Activated naive CD8-positive, alpha-beta T cell treated with anti-CD3 and anti-CD28 coated beads, Interleukin-2, amount 10 ng/mL, durations not matched to agents 7 days and 5 days (primary cell): Measurements from ENCODE around the gene PHLDB2. TPM values are rescaled to one million over a fixed set of nuclear protein-coding genes. Genes with fewer than 3 reads are reported as not detected.

Experiments used
- ATAC-seq: fragments of 150-1000 bp; cut with Tn5 transposase; one replicate; pipeline ENCODE4 v1.10.0; 2021; ENCODE audit warnings: low read depth, moderate library complexity
- POLR2A ChIA-PET: fragments of 350-600 bp; sonication (Branson Sonifier 250); formaldehyde crosslinking; loops from one replicate; lab custom pipeline; 2021; ENCODE audit warnings: antibody characterized with exemption; lab: Charles Lee
- DNase-seq: peaks from one replicate; pipeline ENCODE4 v3.0.0; 2021
- H3K27ac Mint-ChIP-seq: one replicate; pipeline ENCODE4 v1.8.0; 2022; ENCODE audit warnings: mild to moderate bottlenecking, mixed read lengths
- H3K27me3 Mint-ChIP-seq: one replicate; pipeline ENCODE4 v1.8.0; 2022; ENCODE audit warnings: mild to moderate bottlenecking, moderate library complexity, mixed read lengths
- H3K36me3 Mint-ChIP-seq: one replicate; pipeline ENCODE4 v1.8.0; 2021; ENCODE audit warnings: mild to moderate bottlenecking, mixed read lengths
- H3K4me1 Mint-ChIP-seq: one replicate; pipeline ENCODE4 v1.8.0; 2021; ENCODE audit warnings: mixed read lengths
- H3K4me3 Mint-ChIP-seq: one replicate; pipeline ENCODE4 v1.8.0; 2022; ENCODE audit warnings: mild to moderate bottlenecking, moderate library complexity, mixed read lengths
- H3K9me3 Mint-ChIP-seq: one replicate; pipeline ENCODE4 v1.8.0; 2021; ENCODE audit warnings: mixed read lengths
- total RNA-seq, 2 experiments: library from RNA; stranded (reverse); gene quantifications; one replicate each; pipeline ENCODE4 v1.2.3, GENCODE V29; 2021

PHLDB2 gene
- total RNA-seq, 2 experiments from 2014 or later, result 5.1 TPM

DNA sequence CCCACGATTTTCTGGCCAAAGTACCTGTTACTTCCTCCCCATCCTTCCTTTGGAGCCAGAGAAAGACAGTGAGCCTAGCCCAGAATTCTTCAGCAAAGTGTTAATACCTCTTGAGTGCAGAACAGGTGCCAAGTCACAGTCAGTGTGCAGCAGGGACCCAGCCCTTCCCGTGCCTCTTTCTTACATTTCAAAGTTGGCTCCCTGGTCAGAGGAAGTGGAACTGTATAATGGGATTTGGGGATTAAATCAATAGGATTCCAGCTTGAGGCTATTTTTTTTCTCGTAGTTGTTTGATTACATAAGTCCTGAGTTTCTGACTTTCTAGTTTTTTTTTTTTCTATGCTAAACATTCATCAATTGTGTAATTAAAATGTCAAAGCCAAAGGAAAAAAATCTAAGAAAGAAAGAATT is 67.2 kb downstream of the PHLDB2 start:
- ATAC-seq (no peak), DNase-seq (no peak)
- Mint-ChIP-seq H3K27me3 (no peaks in the 10 kb centered on the region), H3K4me3 (no peak overlapping the region), H3K36me3 (no peaks in the 10 kb centered on the region), H3K27ac (no peak overlapping the region), H3K4me1 (no peaks in the 10 kb centered on the region), H3K9me3 (no peaks in the 10 kb centered on the region)
- POLR2A ChIA-PET, result no interaction called here

DNA sequence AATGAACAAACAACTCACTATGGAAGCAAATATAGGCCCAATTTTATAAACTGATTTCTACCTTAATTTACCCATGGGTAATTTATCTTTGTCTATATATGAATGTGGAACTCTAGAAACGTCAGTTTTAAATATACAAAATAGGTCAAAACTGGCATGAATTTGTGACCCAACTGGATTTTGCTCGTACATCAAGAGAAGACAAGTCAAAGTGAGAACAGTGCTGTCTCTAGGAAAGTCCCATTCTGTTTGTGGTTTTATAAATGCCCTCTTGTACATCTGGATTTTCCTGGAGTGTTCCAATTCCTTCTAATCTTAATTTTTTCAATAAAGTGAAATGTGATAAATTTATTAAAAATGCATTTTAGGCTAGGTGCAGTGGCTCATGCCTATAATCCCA is 69.5 kb downstream of the PHLDB2 start:
- no peak overlapping the region for H3K27ac Mint-ChIP-seq
- H3K36me3 Mint-ChIP-seq, result no peaks in the 10 kb centered on the region
- DNase-seq, result no peak
- no peak overlapping the region for H3K4me3 Mint-ChIP-seq
- no peak for ATAC-seq
- peaks cover 3% of the 10 kb centered on the region for H3K27me3 Mint-ChIP-seq
- no peaks in the 10 kb centered on the region for H3K4me1 Mint-ChIP-seq
- no peaks in the 10 kb centered on the region for H3K9me3 Mint-ChIP-seq
- POLR2A ChIA-PET, result no interaction called here

DNA sequence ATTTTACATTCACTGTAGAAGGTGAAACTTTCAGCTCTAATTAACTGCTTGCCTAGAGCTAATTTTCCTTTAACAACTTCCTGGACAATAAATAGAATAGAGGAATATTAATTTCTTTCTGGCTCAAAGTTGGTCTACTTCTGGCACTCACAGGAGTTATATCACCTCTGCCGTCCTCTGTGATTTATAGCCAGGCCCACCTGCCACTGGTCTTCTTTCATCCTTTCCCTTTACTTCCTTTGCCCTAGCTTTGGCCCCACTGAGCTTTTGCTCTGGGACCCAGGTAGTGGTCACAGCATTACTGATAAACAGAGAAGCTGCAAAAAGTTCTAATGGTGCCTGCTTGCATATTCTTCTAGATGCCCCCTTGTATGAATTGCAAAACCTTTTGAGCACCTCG is 70.4 kb downstream of the PHLDB2 start:
- H3K27me3 Mint-ChIP-seq, result peaks cover 3% of the 10 kb centered on the region
- no peaks in the 10 kb centered on the region for H3K9me3 Mint-ChIP-seq
- no peak overlapping the region for H3K27ac Mint-ChIP-seq
- H3K4me1 Mint-ChIP-seq, result no peaks in the 10 kb centered on the region
- POLR2A ChIA-PET, result no interaction called here
- no peak overlapping the region for H3K4me3 Mint-ChIP-seq
- DNase-seq (no peak), ATAC-seq (no peak)
- no peaks in the 10 kb centered on the region for H3K36me3 Mint-ChIP-seq

DNA sequence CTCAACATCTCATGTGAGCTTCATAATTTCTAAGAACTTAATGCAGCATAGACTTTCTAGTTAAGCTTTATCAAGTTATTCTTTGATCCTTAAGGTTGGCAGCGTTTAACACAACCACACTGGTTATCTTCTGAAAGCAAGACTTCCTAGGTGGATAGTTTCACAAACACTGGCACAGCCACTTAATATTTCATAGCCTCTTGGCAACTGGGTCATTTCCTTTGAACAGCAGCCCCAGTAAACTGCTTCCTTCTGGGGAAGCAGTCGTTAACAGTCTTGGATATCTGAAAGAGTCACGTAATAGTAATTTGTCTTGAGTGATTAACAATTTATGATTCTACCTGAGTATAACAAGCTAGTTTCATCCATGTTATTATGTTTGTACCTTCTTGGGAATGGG is 73.9 kb downstream of the PHLDB2 start:
- H3K4me1 Mint-ChIP-seq, result no peaks in the 10 kb centered on the region
- H3K27me3 Mint-ChIP-seq, result peaks cover 3% of the 10 kb centered on the region
- H3K9me3 Mint-ChIP-seq, result no peaks in the 10 kb centered on the region
- H3K4me3 Mint-ChIP-seq, result no peak overlapping the region
- no peak for DNase-seq
- ATAC-seq, result no peak
- no peaks in the 10 kb centered on the region for H3K36me3 Mint-ChIP-seq
- no peak overlapping the region for H3K27ac Mint-ChIP-seq
- POLR2A ChIA-PET, result no interaction called here

DNA sequence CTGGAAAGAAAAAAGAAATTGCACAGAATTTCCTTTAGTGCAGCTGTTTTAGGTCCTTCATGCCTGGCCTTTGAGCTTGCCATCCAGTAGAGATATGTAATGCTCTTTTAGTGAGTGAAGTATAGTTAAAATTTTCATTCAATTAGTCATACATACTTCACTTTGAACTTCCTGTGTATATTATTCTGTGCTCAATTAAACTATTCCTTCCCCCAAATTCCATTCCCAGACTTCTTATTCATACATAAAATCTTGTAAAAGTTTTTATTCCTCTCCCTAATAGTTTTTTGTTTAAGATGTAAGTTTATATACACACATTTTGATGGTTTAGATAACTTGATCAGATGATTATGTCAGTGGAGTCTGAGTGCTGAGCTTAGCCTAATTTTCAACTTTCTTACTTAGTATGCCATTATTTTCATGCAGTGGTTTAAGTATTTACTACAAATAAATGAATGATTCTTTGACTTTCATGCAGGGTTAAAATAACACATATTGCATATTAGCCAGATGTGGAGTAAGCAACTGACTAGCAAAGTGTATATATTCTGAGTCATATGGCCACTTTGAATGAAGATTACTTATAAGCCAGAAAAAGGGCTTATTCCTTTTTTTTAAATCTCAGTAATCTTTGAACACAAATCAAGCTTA is 77.3 kb downstream of the PHLDB2 start:
- Mint-ChIP-seq H3K9me3 (no peaks in the 10 kb centered on the region), H3K4me3 (no peak overlapping the region), H3K27me3 (peaks cover 3% of the 10 kb centered on the region), H3K4me1 (no peaks in the 10 kb centered on the region), H3K36me3 (no peaks in the 10 kb centered on the region), H3K27ac (no peak overlapping the region)
- no peak for DNase-seq
- no peak for ATAC-seq
- POLR2A ChIA-PET, result no interaction called here

DNA sequence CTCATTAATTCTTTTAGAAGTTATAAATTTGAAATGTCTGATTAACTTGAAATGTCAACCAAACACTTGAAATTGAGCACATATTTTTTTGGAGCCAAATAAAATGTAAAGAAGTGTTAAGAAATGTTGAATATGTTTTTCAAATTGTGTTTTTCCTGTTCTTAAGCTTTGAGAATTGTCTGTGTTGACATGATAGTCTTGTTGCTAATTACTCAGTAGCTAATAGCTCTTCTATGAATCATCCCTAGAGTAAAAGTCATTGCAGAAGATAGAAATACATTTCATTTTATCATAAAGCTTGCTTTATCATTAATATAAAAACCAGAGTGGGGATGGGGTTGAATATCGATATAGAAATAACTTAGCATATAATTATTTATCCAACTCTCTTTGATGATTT is 77.9 kb downstream of the PHLDB2 start:
- H3K9me3 Mint-ChIP-seq, result no peaks in the 10 kb centered on the region
- H3K36me3 Mint-ChIP-seq, result no peaks in the 10 kb centered on the region
- no peaks in the 10 kb centered on the region for H3K4me1 Mint-ChIP-seq
- POLR2A ChIA-PET, result no interaction called here
- peaks cover 3% of the 10 kb centered on the region for H3K27me3 Mint-ChIP-seq
- ATAC-seq, result no peak
- no peak overlapping the region for H3K4me3 Mint-ChIP-seq
- no peak for DNase-seq
- no peak overlapping the region for H3K27ac Mint-ChIP-seq

DNA sequence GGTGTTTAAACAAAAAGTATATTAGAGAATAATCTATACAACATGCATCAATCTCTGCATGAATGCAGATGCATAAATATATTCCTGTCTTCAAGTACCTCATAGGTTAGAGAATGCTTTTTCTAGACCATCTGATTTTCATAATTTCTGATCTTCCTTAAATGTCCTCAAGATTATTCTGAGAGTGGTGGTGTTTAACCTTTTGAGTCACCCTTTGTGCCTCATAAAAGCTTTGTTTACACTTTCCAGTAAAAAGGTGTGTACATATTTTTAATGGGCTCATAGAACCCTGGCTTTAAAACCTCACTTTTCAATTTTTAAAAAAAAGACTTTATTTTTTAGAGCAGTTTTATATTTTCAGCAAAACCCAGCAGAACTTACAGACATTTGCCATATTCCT is 78.8 kb downstream of the PHLDB2 start:
- no peaks in the 10 kb centered on the region for H3K4me1 Mint-ChIP-seq
- ATAC-seq (no peak), DNase-seq (no peak)
- no peak overlapping the region for H3K4me3 Mint-ChIP-seq
- POLR2A ChIA-PET, result no interaction called here
- H3K9me3 Mint-ChIP-seq, result no peaks in the 10 kb centered on the region
- H3K36me3 Mint-ChIP-seq, result no peaks in the 10 kb centered on the region
- no peak overlapping the region for H3K27ac Mint-ChIP-seq
- no peaks in the 10 kb centered on the region for H3K27me3 Mint-ChIP-seq

DNA sequence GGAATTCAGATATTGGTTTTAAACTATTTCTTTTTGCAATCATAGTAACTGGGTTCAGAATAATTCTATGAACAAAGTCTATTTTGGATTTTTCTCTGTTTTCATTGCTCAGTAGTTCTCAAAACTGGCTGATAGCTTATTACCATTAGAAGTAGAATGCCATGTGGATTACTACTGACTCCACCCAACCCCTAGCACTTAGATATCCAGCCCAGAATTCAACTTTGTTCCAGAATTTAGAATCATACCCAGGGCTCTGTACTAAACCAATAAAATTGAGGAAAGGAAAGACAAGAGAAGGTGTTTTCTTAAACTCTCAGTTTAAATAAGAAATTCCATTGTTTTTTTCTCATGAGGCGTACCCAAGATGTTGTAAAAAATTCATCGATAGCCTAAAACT is 80.8 kb downstream of the PHLDB2 start:
- POLR2A ChIA-PET, result no interaction called here
- no peak overlapping the region for H3K27ac Mint-ChIP-seq
- H3K27me3 Mint-ChIP-seq, result no peaks in the 10 kb centered on the region
- no peaks in the 10 kb centered on the region for H3K36me3 Mint-ChIP-seq
- no peak overlapping the region for H3K4me3 Mint-ChIP-seq
- ATAC-seq (no peak), DNase-seq (no peak)
- no peaks in the 10 kb centered on the region for H3K4me1 Mint-ChIP-seq
- no peaks in the 10 kb centered on the region for H3K9me3 Mint-ChIP-seq

DNA sequence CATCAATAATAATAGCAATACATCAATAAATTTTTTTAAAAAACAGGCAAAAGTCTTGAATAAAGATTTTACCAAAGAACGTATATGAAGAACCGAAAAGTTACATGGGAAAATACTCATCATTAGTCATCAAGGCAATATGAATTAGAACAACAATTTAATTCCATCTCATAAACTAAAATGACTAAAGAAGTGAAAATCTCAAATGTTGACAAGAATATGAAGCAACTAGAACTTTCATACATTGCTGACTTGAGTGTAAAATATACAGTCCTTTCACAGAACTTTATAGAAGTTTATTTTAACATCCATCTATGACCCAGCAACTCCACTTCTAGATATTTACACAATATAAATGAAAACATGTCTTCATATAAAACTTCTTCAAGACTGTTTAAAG is 84.5 kb downstream of the PHLDB2 start:
- POLR2A ChIA-PET, result no interaction called here
- H3K27ac Mint-ChIP-seq, result no peak overlapping the region

DNA sequence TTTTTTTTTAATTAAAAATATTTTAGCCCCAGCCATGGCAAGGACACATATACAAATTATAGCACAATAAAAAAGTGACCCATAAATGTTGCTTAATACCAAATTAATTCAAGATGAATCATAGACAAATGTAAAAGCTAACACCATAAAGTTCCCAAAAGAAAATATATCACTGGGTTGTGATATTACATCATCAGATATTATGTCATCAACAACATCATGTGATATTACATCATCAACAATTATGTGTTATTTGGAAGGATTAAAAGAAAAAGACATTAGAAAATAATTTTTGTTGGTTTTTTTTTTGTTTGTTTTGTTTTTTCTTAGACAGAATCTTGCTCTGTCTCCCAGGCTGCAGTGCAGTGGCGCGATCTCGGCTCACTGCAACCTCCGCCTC is 85.3 kb downstream of the PHLDB2 start:
- H3K4me3 Mint-ChIP-seq, result no peak overlapping the region
- H3K27me3 Mint-ChIP-seq, result peaks cover 4% of the 10 kb centered on the region
- POLR2A ChIA-PET, result no interaction called here
- no peaks in the 10 kb centered on the region for H3K36me3 Mint-ChIP-seq
- no peak overlapping the region for H3K27ac Mint-ChIP-seq
- ATAC-seq (no peak), DNase-seq (no peak)
- no peaks in the 10 kb centered on the region for H3K4me1 Mint-ChIP-seq
- no peaks in the 10 kb centered on the region for H3K9me3 Mint-ChIP-seq

More for the DNA sequence above, 84.5 kb downstream of the PHLDB2 start:
- Mint-ChIP-seq H3K9me3 (no peaks in the 10 kb centered on the region), H3K4me3 (no peak overlapping the region), H3K4me1 (no peaks in the 10 kb centered on the region), H3K27me3 (peaks cover 4% of the 10 kb centered on the region), H3K36me3 (no peaks in the 10 kb centered on the region)
- ATAC-seq, result no peak
- DNase-seq, result no peak

DNA sequence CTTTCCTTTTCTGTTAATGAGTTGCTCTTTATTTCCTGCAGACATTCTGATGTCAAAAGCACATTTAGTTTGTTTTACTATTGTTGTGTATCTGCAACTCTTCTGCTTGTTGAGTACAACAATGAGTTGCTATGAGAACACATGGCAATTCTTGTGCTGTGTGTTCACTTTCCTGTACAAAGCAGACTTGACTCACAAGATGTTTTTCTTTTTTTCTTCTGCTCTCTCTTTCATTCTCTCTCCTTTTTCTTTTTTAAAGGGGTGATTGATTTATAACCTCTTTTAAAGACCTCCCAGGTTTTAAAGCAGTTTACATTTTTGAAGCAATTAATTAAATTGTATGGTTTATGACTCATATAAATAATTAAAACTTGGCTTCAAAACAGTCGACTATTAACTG is 88.2 kb downstream of the PHLDB2 start:
- no peak for DNase-seq
- no peak for ATAC-seq
- Mint-ChIP-seq H3K36me3 (no peaks in the 10 kb centered on the region), H3K4me1 (no peaks in the 10 kb centered on the region), H3K9me3 (no peaks in the 10 kb centered on the region), H3K4me3 (no peak overlapping the region), H3K27ac (no peak overlapping the region), H3K27me3 (peaks cover 4% of the 10 kb centered on the region)
- POLR2A ChIA-PET, result no interaction called here

DNA sequence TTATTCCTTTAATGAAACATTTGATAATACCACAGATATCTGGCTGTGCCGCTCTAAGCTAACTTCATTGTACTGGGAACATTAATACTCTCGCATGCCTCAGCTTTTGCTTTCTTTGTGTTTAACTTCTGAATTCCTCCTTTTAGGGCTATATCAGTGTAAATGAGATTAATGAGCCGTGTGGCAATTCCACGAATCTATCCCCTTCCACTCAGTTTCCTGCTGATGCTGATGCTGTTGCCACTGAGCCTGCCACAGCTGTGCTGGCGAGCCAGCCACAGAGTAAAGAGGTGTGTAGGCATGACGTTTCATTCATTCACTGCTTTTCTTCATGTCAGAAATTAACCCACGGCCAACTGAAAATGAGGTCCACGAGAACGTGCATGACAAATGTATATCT is 89.7 kb downstream of the PHLDB2 start:
- H3K36me3 Mint-ChIP-seq, result no peaks in the 10 kb centered on the region
- H3K27ac Mint-ChIP-seq, result no peak overlapping the region
- no peak overlapping the region for H3K4me3 Mint-ChIP-seq
- DNase-seq (no peak), ATAC-seq (no peak)
- H3K9me3 Mint-ChIP-seq, result no peaks in the 10 kb centered on the region
- no peaks in the 10 kb centered on the region for H3K4me1 Mint-ChIP-seq
- POLR2A ChIA-PET, result no interaction called here
- peaks cover 4% of the 10 kb centered on the region for H3K27me3 Mint-ChIP-seq

DNA sequence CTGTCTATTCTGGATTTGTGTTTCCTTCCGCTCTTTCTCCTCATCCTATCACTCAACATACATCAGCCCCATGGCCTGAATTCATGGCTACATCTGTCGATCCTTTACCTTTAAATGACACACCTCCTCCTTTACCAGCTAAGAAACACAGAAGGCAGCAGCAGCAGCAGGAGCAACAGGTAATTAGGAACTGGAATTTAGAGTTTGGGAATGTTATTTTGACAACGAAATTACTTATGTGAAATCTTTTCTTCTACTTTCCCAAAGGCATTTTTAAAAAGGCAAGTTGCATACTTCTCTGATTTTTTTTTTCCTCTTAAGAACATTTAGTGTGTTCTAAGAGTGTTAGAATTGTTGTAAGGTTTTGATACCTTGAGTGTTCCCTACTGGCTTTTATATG is 90.6 kb downstream of the PHLDB2 start:
- H3K27ac Mint-ChIP-seq, result no peak overlapping the region
- H3K4me1 Mint-ChIP-seq, result no peaks in the 10 kb centered on the region
- no peak for DNase-seq
- peaks cover 4% of the 10 kb centered on the region for H3K27me3 Mint-ChIP-seq
- POLR2A ChIA-PET, result no interaction called here
- H3K4me3 Mint-ChIP-seq, result no peak overlapping the region
- H3K9me3 Mint-ChIP-seq, result no peaks in the 10 kb centered on the region
- no peaks in the 10 kb centered on the region for H3K36me3 Mint-ChIP-seq
- ATAC-seq, result no peak

DNA sequence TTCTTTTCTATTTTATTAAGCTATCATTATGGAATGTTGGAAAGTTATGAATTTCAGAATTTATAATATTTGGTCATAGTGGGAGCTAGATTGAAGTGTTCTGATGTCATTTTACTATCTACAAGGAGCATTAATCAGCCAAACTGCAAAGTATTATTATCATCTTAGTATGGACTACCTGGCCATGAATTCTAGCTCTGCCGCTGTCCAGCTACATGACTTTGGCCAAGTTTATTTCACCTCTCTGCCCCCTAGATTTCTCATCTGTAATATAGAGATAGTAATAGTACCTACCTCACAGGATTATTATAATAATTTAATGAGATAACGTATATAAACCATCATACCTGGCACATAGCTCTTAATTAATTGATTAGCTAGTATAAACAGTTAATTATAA is 92.0 kb downstream of the PHLDB2 start:
- Mint-ChIP-seq H3K9me3 (no peaks in the 10 kb centered on the region), H3K36me3 (no peaks in the 10 kb centered on the region), H3K4me3 (no peak overlapping the region), H3K27ac (no peak overlapping the region), H3K27me3 (no peaks in the 10 kb centered on the region), H3K4me1 (no peaks in the 10 kb centered on the region)
- POLR2A ChIA-PET, result no interaction called here
- ATAC-seq (no peak), DNase-seq (no peak)

DNA sequence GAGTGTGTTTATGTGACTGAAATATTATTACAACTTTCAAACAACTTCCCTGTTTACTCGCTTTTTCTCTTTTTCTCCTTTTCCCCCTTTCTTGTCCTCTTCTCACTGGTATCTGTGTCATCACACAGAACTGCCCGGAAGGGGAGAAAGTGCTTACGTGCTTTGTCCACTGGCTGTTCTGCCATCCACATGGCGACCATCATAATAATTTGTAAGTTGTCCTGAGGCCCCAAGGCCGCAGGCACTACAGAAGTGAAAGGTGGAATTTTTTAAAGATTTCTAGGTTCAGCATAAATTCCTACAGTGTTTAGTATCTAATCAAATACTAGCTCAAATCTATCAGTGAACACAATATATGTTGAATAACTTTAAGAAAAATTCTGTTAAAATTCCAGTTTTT is 93.0 kb downstream of the PHLDB2 start:
- DNase-seq, result no peak
- H3K27me3 Mint-ChIP-seq, result no peaks in the 10 kb centered on the region
- no peak overlapping the region for H3K27ac Mint-ChIP-seq
- H3K36me3 Mint-ChIP-seq, result no peaks in the 10 kb centered on the region
- ATAC-seq, result no peak
- H3K9me3 Mint-ChIP-seq, result no peaks in the 10 kb centered on the region
- H3K4me1 Mint-ChIP-seq, result no peaks in the 10 kb centered on the region
- no peak overlapping the region for H3K4me3 Mint-ChIP-seq
- POLR2A ChIA-PET, result no interaction called here
